Measurements from ENCODE around the gene MMP15.

DNA sequence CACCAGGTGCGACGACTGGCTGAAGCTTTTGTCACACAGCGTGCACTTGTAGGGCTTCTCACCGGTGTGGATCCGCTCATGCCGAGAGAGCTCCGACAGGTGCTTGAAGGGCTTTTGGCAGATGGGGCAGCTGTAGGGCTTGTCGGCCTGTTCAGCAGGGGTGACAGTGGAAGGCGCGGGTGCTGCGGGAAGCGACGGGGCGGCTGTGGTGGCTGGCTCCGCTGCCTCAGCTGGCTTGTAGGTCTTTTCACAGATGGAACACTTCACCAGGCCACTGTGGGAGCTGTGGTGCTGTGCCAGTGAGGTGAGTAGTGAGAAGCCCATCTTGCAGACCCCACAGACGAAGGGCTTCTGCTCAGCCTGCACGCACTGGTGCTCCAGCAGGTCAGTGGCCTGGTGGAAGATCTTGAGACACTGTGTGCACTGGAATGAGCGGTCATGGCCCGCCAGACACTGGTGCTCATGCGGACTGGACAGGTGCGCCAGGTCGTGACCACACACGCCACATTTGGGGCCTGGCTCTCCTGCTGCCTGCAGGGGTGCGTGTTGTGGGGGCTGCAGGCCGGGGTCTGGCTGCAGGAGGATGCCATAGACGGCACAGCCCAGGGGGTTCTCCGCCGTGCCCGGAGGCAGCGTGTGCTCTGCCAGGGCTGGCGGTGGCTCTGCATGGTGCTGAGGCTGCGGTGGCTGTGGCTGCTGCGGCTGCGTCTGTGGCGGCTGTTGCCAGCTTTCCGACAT is 27.9 kb upstream of the MMP15 start:
- TF ChIP-seq, protein P1, sequence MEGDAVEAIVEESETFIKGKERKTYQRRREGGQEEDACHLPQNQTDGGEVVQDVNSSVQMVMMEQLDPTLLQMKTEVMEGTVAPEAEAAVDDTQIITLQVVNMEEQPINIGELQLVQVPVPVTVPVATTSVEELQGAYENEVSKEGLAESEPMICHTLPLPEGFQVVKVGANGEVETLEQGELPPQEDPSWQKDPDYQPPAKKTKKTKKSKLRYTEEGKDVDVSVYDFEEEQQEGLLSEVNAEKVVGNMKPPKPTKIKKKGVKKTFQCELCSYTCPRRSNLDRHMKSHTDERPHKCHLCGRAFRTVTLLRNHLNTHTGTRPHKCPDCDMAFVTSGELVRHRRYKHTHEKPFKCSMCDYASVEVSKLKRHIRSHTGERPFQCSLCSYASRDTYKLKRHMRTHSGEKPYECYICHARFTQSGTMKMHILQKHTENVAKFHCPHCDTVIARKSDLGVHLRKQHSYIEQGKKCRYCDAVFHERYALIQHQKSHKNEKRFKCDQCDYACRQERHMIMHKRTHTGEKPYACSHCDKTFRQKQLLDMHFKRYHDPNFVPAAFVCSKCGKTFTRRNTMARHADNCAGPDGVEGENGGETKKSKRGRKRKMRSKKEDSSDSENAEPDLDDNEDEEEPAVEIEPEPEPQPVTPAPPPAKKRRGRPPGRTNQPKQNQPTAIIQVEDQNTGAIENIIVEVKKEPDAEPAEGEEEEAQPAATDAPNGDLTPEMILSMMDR (IDR thresholded peaks at IDR 0.05) = no peak
- TF ChIP-seq EP300 (IDR thresholded peaks at IDR 0.05) = no peak
- TF ChIP-seq POLR2A (IDR thresholded peaks at IDR 0.05) = no peak
